Chondrocyte (in vitro differentiated cells): ENCODE data around the gene ITPRID2. TPM values are rescaled to one million over a fixed set of nuclear protein-coding genes. Genes with fewer than 3 reads are reported as not detected.

Source experiments
- DNase-seq: peaks from one replicate; pipeline ENCODE4 v3.0.0; 2021; ENCODE audit warnings: mixed read lengths, low spot score
- H3K27ac Mint-ChIP-seq: one replicate; pipeline ENCODE4 v1.8.0; 2021; ENCODE audit warnings: mild to moderate bottlenecking, moderate library complexity, mixed read lengths; ENCODE audit not compliant: unreplicated experiment
- H3K27me3 Mint-ChIP-seq: 2 replicates; pipeline ENCODE4 v1.8.0; 2021; ENCODE audit warnings: low read depth, mixed read lengths
- H3K36me3 Mint-ChIP-seq: 2 replicates; pipeline ENCODE4 v1.8.0; 2021; ENCODE audit warnings: low read depth, mixed read lengths
- H3K4me1 Mint-ChIP-seq: 2 replicates; pipeline ENCODE4 v1.8.0; 2021; ENCODE audit warnings: low read depth, mild to moderate bottlenecking, mixed read lengths
- H3K4me3 Mint-ChIP-seq: one replicate; pipeline ENCODE4 v1.8.0; 2021; ENCODE audit warnings: mild to moderate bottlenecking, moderate library complexity, mixed read lengths; ENCODE audit not compliant: unreplicated experiment
- H3K9me3 Mint-ChIP-seq: 2 replicates; pipeline ENCODE4 v1.8.0; 2021; ENCODE audit warnings: low read depth, mixed read lengths
- total RNA-seq: library from RNA; stranded (reverse); gene quantifications from 3 replicates; pipeline ENCODE4 v1.2.1, GENCODE V29; 2021
- TF ChIP-seq, protein P1 (sequence below): fragments of 200-600 bp; sonication (generic); IDR thresholded peaks from 2 replicates; pipeline ENCODE4 v1.5.0; 2021; ENCODE audit warnings: antibody characterized with exemption, mild to moderate bottlenecking, moderate library complexity

ITPRID2 gene
- total RNA-seq, 1 donor from 2014 or later = 64.6 TPM

DNA sequence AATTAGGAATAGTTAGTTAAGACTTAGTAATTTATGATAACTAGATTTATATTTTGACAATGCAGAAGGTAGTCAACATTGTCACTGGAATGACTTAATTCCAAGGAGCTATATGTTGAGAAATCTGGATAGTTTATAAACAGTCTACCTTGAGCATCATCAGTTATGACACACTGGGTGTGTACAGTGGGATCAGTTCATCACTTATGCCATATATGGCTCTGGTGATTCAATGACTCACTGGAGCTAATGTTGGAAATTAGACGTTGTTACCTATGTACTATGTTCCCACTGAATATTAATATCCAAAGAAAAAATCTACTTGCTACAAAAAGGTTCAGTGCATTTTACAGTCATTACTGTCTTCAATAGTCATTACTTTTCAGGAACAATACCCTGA is 34.0 kb upstream of the ITPRID2 start:
- H3K36me3 Mint-ChIP-seq = no peaks in the 10 kb centered on the region
- no peaks in the 10 kb centered on the region for H3K4me1 Mint-ChIP-seq
- no peaks in the 10 kb centered on the region for H3K27me3 Mint-ChIP-seq
- no peak overlapping the region for H3K4me3 Mint-ChIP-seq
- H3K9me3 Mint-ChIP-seq = no peaks in the 10 kb centered on the region
- no peak for DNase-seq
- H3K27ac Mint-ChIP-seq = no peak overlapping the region
- TF ChIP-seq, protein P1, sequence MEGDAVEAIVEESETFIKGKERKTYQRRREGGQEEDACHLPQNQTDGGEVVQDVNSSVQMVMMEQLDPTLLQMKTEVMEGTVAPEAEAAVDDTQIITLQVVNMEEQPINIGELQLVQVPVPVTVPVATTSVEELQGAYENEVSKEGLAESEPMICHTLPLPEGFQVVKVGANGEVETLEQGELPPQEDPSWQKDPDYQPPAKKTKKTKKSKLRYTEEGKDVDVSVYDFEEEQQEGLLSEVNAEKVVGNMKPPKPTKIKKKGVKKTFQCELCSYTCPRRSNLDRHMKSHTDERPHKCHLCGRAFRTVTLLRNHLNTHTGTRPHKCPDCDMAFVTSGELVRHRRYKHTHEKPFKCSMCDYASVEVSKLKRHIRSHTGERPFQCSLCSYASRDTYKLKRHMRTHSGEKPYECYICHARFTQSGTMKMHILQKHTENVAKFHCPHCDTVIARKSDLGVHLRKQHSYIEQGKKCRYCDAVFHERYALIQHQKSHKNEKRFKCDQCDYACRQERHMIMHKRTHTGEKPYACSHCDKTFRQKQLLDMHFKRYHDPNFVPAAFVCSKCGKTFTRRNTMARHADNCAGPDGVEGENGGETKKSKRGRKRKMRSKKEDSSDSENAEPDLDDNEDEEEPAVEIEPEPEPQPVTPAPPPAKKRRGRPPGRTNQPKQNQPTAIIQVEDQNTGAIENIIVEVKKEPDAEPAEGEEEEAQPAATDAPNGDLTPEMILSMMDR = no peak

DNA sequence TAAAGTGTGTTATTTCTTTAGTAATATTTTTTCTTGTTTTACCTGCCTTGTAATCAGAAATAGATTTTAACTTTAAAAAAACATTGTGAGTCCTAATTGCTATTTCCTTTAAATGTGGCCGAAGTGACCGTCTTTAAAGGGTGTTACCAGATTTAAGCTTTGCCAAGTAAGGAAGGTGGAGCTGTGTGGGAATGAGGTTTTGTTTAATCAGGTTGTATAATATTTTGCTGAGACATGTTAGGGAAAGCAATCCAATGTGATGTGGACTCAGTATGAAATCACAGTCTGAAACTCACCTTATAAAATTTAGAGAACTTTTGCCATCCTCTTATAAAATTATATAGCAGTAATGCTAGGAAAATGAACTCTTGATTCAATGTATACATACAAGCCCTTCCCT is 32.9 kb upstream of the ITPRID2 start:
- TF ChIP-seq, protein P1 = no peak
- Mint-ChIP-seq H3K4me1 (no peaks in the 10 kb centered on the region), H3K36me3 (no peaks in the 10 kb centered on the region), H3K4me3 (no peak overlapping the region), H3K27ac (no peak overlapping the region), H3K9me3 (no peaks in the 10 kb centered on the region), H3K27me3 (no peaks in the 10 kb centered on the region)
- no peak for DNase-seq

DNA sequence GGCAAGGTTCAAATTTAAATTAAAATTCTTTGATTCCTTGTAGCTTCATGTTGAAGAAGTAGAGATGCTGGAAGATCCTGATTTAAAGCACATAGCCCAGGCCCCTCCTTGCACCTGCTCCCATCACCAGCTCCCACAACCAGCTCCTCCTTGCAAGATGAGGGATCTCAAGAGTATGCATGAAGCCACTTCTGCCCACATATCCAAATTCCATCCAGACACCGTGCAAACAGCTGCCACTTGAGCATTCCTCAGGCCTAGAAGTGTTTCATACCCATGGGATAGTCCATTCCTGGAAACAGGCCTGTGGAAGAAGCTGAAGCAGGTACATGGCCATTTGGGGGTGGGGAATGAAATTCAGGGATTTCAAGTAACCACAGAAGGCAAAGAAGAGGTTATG is 32.4 kb upstream of the ITPRID2 start:
- Mint-ChIP-seq H3K27ac (no peak overlapping the region), H3K4me1 (no peaks in the 10 kb centered on the region), H3K27me3 (no peaks in the 10 kb centered on the region), H3K9me3 (no peaks in the 10 kb centered on the region), H3K36me3 (no peaks in the 10 kb centered on the region), H3K4me3 (no peak overlapping the region)
- TF ChIP-seq, protein P1 = no peak
- DNase-seq = no peak

DNA sequence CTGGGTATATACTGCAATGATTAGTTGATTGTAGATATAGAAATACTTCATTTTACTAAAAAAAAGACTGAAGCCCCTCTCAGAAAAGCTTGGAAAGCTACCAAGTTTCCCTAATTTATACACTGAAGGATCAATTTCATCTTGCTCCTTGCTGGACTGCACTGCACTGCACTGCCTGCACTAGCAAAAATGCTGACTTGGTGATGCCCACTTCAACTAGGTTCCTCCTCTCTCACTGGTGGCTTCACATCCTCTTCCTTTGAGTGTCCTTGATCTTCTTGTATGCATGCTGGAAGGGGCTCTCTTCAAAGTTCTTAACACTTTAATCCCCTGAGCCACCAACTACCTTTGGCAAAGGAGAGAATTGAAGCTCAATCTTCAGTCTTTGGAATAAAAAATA is 31.7 kb upstream of the ITPRID2 start:
- Mint-ChIP-seq H3K9me3 (no peaks in the 10 kb centered on the region), H3K4me1 (no peaks in the 10 kb centered on the region), H3K27ac (no peak overlapping the region), H3K4me3 (no peak overlapping the region), H3K27me3 (no peaks in the 10 kb centered on the region), H3K36me3 (no peaks in the 10 kb centered on the region)
- DNase-seq = no peak
- TF ChIP-seq, protein P1 = no peak

DNA sequence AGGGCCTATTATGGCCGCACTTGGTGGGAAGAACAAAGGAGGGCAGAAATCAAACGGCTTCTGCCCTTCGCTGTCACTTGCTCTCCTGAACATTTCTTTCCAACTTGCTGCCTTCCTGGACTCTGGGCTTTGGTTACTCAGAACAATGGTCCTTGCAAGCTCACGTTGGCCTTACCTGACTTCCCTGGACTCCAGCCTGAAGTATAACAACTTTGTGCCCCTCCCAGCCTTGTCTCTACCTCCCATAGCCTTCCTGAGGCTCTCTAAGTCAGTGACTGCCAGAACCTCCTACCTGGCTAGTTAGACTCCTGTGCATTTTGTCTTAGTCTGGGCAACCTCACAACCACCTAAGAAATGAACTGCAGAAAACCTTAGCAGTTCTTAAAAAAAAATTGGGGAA is 30.2 kb upstream of the ITPRID2 start:
- Mint-ChIP-seq H3K4me3 (no peak overlapping the region), H3K9me3 (no peaks in the 10 kb centered on the region), H3K36me3 (no peaks in the 10 kb centered on the region), H3K27ac (no peak overlapping the region), H3K4me1 (no peaks in the 10 kb centered on the region), H3K27me3 (no peaks in the 10 kb centered on the region)
- TF ChIP-seq, protein P1 = no peak
- DNase-seq = no peak
